NCI-H1694 (cell line): ENCODE results near the gene VILL.

Experiments used
- DNase-seq: peaks from one replicate; lab custom pipeline; 2025; lab: John Stamatoyannopoulos, UW

Gene VILL

GRCh38 chr3:38000965-38001455, 10.4 kb downstream of the VILL start:
- DNase-seq: no peak

GRCh38 chr3:38001456-38002081, 11.0 kb downstream of the VILL start:
- no peak for DNase-seq

DNA sequence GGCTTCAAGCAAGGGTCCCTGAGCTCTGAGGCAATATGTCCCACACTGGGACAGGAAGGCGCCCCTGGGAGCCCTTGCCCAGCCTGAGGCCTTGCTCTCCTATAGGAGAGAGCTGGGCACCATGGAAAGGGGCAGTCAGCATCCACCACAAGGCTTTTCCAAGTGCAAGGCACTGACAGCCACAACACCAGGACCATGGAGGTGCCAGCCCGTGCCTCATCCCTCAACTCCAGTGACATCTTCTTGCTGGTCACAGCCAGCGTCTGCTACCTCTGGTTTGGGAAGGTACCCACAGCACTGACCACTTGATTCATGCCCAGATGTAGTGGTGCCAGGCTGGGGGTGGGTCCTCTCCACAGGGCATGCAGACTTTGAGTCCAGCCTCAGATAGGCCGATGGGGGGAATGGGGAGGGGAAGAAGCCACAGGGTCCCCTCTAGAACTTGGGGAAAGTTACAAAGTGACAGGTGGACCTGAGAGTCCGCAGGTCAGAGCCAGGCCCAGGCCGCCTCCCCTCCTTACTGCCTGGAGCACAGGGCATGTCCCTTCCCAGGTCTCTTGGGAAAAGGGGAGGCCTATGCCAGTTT, 11.8 kb downstream of the VILL start:
- no peak for DNase-seq

DNA sequence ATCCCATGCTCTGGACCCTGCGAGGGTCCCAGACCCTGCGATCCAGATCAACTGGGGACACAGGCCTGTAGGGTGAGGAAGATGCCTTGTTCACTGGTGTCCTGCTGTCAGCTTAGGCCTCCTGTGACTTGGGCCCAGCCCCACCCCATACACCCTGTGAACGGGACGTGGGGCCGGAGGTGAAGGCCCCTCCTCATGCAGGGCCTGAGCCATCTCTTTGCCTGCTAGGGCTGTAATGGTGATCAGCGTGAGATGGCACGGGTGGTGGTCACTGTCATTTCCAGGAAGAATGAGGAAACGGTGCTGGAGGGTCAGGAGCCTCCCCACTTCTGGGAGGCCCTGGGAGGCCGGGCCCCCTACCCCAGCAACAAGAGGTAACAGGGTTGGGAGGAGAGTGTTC, 12.4 kb downstream of the VILL start:
- DNase-seq: no peak

DNA sequence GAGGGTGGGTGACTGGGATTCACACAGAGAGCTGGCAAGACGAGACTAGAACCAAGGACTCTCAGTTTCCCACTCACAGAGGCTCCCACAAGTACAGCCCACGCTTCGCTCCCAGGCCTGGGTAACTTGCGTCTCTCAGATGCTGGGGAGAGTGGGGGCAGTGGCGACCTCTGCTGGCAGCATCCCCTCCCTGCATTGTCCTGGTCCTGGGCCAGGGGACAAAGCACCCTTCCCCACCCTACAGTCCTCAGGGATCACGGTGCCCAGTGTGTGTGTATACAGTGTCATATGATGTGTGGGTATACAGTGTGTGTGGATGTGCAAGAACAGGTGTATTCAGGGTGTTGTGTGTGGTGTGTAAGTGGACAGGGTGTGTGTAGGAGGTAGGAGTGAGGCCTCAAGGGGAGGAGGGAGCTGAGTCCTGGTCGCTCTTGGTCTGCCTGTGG, 12.8 kb downstream of the VILL start:
- no peak for DNase-seq

DNA sequence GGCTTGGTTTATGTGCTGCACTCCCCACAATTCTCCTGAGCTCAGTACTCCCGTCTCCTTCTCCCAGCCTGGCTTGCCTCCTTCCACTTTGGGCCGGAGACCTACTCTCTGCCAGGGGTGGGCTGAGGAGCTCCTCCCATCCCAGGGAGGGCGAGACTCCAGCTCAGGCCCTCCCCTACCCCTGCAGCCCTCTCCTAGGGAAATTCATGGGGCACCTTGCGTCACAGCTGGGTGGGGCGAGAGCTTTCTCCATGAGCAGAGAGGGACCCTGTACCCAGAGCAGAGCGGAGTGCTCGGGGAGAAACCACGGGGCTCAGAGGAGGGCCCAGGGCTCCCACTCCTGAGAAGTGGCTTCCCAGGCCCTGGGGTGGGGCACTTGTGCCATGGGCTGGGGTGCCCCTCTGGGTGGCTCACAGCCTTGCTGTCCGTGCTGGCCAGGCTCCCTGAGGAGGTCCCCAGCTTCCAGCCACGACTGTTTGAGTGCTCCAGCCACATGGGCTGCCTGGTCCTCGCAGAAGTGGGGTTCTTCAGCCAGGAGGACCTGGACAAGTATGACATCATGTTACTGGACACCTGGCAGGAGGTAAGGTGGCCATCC, 13.3 kb downstream of the VILL start:
- no peak for DNase-seq

DNA sequence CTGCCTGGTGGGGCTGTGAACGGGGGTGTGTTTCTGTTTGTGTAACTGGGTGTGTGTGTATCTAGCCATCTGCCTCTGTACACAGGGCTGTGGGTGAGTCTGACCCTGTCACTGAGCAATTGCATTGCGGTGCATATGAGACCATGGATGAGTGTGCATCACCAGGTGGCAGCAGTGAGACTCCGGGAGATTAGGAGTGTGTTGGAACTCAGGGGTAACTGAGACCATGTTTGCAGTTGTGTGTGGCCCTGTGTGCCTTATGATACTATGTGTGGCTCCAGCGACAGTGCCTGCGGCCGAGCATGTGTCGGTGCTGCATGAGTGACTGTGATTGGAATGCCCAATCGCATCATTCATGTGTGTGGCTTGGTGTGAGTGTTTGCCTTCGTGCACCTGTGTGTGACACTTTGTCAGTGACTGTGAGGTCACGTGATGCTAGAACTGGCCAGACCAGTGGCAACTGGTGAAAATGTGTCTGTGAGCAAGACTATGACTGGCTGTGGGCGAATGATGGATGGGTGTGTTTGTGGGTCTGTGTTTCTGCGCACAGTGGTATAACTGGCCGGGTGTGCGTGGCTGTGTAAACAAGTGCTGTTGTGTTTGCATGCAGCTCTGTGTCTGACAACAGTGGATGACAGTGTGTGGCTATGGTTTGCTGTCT, 14.0 kb downstream of the VILL start:
- DNase-seq: peak; percentile 19

DNA sequence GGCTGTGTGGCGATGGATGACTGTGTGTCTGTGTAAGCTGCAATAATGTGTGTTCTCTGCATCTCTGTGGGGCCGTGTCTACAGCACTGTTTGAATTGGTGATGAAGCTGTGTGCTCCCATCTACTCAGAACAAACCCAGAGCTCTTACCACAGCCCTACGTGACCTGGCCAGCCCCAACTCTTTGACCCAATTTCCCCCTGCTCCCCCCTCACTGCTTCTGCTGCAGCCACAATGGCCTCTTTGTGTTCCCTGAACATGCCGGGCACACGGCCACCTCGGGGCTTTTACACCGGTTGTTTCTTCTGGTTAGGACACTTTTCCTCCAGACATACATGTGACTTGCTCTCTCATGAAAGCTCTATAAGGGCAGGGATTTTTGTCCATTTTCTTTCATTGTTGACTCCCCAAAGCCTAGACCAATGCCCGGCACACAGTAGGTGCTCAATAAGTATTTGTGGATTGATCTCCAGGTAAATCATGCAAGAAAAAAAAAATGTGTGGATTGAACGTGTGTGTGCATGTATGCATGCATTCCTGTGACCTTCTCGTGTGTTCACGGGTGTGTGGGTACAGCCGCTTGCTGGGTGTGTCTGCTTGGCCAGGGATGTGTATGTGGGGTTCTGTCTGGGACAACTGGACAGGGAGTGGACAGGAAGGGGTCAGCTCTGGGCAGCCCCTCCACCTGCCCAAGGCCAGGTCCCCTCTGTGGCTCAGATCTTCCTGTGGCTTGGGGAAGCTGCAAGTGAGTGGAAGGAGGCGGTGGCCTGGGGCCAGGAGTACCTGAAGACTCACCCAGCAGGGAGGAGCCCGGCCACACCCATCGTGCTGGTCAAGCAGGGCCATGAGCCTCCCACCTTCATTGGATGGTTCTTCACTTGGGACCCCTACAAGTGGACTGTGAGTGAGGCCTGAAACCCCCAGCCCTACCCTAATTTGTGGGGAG, 14.8 kb downstream of the VILL start:
- DNase-seq: no peak

- DNase-seq: no peak
These were observed 15.4 kb downstream of the VILL start for GRCh38 chr3:38006031-38006430.

DNA sequence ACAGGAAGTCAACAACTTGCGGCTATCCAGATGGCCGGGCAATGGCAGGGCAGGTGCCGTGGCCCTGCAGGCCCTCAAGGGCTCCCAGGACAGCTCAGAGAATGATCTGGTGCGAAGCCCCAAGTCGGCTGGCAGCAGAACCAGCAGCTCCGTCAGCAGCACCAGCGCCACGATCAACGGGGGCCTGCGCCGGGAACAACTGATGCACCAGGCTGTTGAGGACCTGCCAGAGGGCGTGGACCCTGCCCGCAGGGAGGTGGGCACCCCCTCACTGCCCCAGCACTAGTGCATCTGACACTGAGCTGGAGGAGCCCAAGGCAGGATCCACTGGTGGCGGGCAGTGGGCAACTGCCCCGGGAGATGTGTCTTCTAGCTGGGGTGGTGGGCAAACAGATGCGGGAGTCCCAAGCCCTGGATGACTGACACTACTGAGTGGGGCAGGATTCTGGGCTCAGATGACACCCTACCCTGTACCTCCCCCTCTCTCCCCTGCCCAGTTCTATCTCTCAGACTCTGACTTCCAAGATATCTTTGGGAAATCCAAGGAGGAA, 15.9 kb downstream of the VILL start:
- DNase-seq: no peak

GRCh38 chr3:38007754-38008090, 17.1 kb downstream of the VILL start:
- no peak for DNase-seq

GRCh38 chr3:38008191-38008701, 17.7 kb downstream of the VILL start:
- no peak for DNase-seq

DNA sequence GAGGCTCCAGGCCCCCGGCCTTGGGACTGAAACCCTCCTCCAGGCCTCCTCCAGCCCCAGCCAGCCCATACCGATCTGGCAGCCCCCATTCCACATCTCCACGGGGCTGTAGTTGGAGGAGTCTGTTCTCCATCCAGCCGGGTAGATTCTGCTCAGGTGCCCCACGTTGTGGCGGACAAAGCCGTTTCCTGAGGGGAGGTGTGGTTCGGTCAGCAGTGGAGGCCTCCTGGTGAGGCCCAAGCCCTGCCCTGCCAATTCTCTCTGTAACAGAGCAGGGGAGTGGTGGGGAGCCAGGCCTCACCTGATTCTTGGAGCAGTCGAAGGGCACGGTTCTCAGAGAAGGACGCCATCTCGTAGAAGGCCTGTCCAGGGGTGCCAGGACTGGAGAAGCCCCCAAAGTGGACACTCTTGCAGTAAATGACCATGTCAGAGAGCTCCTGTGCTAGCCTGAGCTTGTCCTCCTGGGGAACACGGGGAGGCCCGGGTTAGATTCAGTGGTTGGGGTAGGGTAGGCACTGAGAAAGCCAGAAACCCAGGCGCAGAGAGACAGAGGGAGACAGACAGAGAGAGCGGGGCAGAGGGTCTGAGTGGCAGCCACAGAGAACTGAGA, 18.5 kb downstream of the VILL start:
- no peak for DNase-seq

DNA sequence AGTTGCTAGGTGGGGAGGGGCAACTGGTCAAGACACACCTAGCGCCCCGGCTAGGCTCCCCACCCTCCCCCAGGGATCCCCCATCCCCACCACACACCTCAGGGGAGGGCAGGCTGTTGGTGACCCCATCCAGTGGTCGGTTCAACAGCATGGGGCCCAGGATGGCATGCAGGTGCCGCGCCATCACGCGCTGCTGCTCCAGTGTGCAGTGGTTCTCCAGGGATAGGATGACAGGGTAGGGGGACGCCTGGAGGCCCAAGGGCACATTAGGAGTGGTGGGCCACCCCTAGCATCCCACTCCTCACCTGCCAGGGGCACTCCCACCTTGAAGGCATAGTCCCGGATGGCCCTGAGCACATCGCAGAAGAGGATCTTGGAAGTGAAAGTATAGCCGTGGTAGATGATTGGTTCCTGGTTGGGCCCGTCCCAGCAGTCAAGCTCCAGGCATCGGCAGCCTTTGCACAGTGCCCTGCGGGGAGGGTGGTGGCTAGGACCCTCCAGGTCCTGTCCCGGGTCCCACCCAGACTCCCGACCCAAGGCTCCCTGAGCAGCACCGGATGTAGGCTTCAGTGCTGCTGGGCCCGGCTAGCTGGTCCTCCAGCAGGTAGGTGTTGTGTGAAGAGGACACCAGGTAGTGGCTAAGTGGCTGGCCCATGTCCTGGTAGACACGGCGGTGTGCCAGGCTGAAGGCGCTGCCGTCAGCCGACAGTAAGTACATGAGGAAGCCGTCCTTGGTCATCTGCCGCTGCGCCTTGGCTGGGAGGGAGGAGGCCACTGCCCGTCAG, 19.4 kb downstream of the VILL start:
- DNase-seq: no peak

DNA sequence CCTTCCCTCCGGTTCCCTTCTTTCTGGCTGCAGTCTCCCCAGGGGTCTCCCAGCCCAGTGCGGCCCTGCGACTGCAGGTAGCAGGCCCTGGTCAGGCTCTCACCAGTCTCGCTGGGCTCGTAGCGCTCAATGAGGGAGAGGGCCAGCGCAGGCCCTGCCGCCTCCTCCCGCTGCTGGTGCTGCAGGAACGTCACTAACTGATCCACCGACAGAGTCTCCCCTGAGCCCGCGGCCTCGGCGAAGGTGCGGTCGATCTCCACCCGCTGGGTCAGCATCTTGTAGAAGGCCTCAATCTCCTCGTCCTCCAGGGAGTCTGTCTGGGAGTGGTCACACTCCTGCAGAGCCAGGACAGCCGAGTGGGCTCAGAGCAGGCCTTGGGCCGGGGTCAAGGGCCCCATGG, 20.5 kb downstream of the VILL start:
- no peak for DNase-seq

GRCh38 chr3:38015485-38015884, 24.9 kb downstream of the VILL start:
- DNase-seq: no peak

DNA sequence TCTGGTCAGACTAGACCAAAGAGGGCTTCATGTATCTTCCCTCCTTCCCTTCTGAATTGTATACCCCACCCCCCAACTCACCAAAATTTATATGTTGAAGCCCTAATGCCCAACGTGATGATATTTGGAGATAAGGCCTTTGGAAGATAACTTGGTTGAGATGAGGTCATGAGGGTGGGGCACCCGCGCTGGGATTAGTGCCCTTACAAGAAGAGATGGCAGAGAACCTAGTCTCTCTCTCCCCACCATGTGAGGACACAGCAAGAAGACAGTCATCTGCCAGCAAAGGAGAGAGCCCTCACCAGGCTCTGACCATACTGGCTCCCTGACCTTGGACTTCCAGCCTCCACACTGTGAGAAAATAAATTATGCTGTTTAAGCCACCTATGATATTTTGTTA, 25.4 kb downstream of the VILL start:
- DNase-seq: no peak

GRCh38 chr3:38016410-38016809, 25.8 kb downstream of the VILL start:
- DNase-seq: no peak

- DNase-seq: no peak
These were observed 26.4 kb downstream of the VILL start for GRCh38 chr3:38016847-38017444.
